Fibroblast of skin of left quadriceps (primary cell): Measurements from ENCODE around the gene XIST.
"Not testable (repeated sequence)": the region's sequence is repeated elsewhere in the genome, so short reads cannot be mapped to it uniquely, and the experiment has no call there.

Experiments
- DNase-seq, 2 experiments: peaks; one replicate each; pipeline ENCODE4 v3.0.0-alpha.2; 2013; ENCODE audit warnings: low read depth in 2 of 2

XIST gene

DNA sequence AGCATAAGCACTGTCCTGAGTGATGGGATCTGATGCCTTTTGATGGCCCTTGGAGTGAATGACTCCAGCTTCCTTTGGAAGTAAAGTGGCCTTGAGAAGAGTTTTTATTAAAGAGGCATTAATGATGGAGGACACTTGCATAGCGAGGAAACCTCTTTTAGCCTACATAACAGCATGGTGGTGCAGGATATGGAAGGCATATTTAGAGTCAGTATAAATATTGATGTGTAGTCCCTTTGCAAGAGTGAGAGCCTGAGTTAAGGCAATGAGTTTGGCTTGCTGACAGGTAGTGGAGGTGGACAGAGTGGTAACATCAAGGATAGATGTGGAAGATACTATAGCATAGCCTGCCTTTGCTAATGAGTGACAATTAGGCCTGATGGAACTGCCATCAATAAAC is 48.4 kb downstream of the XIST start:
- not testable (repeated sequence) for DNase-seq

GRCh38 chrX:73799888-73800287 is 52.6 kb downstream of the XIST start:
- DNase-seq, result no peak

DNA sequence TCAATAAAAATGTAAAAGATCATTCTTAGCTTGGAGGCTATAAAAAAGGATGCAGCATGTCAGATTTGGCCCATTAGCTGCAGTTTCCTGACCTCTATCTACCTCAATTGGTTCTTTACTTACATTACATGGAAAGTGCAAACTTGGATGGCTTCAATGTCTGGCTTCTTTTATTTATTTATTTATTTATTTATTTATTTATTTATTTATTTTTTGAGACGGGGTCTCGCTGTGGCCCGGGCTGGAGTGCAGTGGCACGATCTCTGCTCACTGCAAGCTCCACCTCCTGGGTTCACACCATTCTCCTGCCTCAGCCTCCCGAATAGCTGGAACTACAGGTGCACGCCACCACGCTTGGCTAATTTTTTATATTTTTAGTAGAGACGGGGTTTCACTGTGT is 60.0 kb downstream of the XIST start:
- not testable (repeated sequence) for DNase-seq

DNA sequence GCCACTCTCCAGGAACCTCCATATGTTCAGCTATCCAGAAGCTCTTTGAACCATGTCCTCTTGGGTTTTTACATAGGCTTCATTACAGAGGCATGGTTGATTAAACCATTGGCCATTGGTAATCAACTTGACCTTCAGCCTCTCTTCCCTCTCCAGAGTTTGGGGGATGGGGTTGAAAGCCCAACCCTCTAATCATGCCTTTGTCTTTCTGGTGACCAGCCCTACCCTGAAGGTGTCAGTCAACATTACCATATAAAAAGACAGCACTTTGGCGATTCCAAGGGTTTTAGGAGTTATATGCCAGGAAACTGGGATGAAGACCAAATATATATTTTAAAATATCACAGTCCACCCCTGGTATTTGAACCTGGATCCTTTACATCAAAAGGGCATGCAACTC is 67.0 kb downstream of the XIST start:
- DNase-seq, result no peak
